Amniotic stem cell (primary cell): ENCODE results near the gene TUNAR.

ENCODE experiments used
- DNase-seq: peaks from one replicate; lab custom pipeline; 2025; lab: John Stamatoyannopoulos, UW

The TUNAR gene

DNA sequence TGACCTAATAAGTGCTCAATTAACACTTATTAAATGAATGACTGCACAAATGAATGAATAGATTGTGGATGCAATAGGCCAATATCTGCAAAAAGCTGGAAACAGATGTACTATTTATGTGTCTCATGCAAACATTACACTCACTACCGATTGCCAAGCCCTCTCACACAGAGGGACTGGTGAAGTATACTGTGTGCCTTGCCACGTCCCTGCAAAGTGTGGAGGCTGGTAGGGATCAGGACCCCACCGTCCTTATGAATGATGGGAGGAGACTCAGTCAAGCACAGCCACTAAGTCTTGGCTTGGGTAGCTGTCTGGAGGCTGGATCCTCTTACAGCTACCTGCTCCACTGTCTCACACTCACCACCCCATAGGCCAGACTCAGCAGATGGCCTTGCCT lies 3.9 kb upstream of the TUNAR start:
- no peak for DNase-seq

DNA sequence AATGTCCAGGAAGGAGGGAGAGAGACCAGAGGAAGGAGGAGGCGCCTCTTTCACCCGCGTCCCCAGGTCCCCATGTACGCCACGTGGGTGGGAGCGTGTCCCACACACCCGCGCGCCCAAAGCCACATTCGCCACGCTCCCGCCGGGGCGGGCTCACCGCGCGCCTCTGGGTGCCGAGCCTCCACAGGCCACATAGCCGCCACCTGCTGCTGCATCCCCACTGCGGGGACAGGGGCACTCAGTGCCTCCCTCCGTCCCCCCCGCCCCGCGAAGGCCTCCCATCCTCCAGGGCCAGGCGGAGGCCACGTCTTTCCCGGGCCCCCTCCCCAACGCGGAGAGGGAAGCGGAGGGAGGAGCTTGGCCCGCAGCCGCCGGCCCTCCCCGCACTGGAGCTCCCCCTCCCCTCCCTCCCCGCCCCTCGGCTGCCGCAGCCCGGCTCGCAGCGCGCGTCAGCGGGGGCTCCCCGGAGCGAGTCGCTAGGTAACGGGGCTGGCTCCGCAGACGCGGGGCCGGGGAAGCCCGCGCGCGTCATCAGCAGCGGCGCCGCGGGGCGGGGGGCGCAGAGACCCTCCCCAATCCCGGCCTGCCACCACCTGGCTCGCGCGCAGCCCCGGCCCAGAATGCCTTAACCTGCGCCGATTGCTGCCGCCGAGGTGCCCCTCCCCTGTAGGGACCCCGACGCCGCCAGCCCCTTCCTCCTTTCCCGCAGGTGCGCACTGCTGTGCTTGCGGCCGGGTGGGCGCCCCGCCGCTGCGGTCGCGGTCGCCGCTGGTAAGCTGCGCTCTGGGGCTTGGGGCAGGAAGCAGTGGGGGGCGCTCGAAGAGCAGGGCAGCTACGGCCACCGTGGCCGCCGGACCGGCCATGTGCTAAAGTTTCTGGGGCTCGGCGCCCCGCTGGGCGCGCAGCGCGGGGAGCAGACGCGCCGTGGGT lies 536 bp upstream of the TUNAR start:
- DNase-seq = no peak

DNA sequence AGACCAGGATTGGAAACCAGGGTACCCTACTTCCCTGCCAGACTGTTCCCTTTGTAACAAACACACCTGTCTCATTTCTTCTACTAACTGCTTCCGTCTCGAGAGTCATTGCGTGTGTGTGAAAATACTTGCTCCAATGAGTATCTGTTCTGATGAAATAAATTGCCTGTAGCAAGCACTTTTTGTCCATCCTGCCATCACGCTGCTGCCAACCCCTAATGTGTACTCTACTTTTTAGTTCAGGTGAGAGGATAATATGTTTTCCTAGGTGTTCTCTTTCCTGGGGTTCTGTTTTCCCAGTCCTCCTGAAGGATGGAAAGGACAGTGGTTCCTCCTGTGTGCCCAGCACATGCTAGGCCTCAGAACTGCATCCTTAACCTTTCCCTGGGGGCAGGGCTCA lies 1.0 kb downstream of the TUNAR start:
- DNase-seq = no peak

DNA sequence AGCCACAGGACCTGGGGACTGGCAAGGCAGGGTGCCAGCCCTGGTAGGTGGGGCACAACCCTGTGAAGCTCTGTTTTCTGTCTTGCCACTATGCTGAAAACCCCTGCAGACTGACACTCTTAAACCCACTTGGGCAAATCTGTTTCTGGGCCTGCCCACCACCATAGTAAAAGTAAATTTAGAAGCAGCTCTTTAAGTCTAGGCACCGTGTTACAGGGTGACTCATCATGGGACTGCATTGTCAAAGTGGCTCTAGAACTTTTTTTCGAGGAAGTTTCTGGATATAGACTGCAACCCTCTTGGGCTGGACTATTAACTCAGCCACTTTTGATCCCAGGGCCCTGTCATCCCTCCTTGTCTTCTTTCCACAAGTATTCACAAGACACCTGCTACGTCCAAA lies 7.7 kb downstream of the TUNAR start:
- DNase-seq = no peak

DNA sequence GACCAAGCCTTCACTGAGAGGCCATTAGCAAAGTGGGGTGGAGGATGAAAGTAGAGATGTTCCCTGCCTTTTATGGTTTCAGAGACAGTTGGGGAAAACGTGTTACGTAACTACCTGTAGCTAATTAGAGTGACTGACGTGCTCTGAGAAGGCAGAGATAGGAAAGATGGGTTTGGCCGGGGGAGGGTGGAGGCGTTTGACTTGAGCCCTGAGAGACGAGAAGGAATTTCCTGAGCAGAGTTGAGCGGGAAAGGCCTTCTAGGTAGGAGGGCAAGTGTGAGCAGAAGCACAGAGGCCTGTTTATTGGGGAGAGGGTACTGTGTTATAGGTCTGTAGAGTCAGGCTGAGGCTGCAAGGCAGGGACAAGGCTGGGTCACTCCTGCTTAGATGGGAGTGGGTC lies 8.6 kb downstream of the TUNAR start:
- DNase-seq = no peak

DNA sequence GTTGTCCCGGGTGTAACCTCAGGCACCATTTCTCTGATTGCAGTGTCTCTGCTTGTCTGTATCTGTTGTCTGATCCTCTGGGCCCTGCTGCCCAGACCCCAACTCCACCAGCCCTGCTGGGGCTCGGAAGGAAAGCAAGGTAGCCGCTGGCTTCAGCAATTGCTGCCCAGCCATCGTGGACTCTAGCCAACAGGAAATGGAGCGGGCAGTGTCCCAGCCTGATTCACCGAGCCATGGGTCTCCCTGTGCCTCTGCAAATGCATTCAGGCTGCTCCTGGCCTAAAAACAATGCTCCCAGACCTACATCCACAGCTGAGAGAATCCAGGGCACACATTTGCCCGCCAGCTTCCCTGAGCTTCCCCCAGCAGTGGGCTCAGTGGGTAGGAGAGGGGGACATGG lies 9.2 kb downstream of the TUNAR start:
- DNase-seq = no peak

DNA sequence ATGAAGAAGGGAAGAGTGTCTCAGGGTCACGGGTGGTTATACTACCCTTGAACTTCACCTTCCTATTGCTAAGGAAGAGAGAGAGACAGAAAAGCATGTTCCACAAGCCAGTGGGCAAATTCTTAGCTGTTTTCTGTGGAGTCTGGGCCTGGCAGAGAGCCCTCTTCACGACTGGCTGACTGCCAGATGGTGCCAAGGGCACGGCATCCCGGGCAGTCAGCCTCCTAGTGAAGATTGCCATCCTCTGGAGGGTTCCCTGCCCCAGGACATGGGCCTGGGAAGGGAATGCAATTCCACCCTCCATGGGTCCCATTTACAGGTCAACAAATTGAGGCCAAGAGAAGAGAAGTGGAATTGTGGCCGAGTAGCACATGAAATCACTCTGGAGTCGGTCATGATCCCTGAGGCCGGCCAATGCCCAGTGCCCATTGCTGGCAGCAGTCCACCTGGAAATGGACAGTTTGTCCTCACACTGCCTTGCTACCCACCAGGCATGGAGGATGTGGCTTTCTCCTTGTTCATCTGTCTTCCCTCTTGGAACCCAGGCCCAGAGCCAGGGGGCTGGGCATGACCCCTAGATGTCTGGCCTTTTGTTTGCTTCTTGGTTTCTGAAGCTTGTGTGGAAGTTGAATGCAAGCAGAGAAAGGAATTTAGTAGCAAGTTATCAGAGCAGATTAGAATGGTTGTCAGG lies 9.9 kb downstream of the TUNAR start:
- DNase-seq = no peak

DNA sequence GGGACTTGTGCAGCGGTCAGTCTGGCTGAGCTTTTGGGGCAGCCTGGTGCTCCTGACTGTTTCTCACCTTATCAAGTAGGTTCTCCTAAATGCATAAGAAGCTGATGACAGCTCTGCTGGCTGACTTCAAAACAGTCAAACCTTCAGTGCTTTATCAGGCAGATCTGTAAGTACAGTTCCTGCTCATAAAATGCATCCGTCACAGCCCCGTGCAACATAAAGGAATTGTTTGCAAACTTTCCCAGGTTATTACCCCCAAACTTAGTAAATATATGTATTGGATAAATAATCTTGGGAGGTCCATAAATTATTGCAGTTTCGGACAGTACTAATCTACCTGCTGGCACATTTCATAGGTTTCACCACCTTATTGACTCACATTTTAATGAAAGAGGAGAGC lies 10.7 kb downstream of the TUNAR start:
- DNase-seq = no peak

DNA sequence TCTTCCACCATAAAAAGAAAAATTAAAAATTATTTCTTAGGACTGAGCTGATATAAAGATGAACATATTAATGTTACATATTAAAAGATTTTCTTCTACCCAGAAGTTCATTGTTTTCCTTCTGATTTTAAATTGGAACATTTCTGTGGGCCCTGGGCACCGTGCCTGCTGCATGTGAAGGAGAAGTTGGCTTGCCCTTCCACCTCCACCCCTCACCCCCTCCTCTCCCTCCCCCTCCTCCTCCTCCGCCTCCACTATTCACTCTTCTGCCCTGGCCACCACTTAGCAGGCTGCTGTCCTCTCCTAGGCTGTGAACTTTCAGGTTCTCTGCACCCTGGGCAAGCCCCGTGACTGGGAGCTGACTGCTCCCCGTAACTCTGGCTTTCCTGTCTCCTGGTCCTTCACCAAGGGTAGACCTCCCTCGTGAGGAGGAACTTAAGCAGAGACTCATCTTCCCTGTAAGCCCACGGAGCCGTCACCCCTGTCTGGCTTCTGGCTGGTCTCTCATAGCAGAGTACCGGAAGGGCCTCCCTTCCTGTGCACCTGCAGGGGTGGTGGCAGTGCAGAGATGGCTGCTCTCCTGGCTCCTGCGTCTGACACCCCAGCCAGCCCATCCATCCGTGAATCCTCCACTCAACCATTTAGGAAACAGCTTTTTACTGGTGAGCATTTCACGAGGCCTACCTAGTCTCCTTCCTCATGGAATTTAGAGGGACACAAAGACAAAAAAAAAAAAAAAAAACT lies 12.8 kb downstream of the TUNAR start:
- no peak for DNase-seq

DNA sequence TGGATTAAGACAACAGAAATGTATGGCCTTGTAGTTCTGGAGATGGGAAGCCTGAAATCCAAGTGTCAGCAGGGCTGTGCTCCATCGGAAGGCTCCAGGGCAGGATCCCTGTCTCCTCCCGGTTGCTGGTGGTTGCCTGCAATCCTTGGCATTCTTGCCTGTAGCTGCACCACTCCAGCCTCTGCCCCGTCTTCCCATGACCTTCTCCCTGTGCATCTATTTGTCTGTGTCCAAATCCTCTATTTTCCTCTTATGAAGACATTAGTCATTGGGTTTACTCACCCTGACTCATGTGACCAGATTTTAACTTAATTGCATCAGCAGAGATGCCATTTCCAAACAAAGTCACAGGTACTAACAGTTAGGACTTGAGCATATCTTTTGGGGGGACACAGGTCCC lies 15.1 kb downstream of the TUNAR start:
- DNase-seq = peak; percentile 32

DNA sequence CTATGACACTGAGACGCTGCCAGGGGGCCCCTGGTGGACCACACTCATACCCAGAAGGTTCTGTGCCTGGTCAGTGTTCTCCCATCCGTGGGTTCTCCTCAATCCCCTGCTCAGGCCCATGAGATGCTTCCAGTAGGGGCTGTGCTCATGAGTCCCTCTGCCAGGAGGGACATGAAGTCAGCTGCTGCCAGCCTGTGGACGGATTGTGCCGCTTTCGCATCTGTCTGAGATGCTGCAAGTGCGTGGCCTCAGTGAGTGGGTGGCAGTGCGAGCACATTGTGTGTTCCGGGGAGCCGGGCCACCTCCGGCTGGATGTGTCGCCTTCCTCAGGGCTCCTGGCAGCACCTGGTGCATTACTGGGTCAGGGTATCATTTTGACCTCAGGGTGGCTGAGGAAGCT lies 15.5 kb downstream of the TUNAR start:
- DNase-seq = no peak

DNA sequence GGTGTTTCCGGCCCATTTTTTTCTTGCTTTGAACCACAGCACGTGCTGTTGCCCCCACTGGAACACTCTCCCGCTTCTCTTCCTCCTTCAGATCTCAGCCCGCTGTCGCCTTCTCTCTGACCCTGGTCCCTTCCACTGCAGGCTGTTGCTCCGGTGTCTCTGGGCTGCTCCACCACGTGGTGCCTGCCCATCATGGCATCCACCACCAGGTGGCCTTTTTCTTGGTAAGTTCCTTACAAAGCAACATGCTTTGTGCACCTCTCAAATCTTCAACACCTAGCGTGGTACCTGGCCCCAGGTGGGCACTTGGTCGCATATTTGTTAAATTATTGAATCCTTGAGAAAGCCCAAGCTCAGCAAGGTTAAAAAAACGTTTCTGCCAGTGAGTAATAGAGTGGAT lies 19.1 kb downstream of the TUNAR start:
- no peak for DNase-seq

DNA sequence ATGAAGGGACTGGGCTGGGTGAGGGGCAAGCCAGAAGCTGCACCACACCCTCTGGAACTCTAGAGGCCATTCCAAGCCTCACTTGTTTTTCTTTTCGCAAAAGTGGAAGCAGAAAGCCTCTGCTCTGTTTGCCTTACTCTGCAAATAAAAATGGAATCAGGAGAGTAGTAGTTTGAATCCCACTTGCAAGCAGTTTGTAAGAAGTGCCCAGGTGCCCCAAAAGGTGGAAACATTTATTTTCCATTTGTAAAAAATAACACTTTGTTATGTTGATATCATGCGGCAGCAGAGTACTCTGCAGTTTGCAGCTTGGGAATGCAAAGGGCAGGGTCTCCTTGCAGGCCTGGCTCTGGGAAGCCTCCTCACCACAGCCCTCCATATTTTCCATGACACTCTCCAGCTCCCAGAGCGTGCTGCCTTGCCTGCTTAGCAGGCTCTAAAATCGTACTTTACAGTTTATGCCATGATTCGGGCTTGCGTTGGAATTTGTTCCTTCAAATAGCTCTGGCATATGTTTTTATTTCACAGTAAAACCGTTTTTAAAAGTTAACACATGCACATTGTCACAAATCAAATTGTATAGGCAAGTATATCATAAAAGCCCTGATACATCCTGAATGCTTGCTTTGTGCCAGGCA lies 20.0 kb downstream of the TUNAR start:
- no peak for DNase-seq

DNA sequence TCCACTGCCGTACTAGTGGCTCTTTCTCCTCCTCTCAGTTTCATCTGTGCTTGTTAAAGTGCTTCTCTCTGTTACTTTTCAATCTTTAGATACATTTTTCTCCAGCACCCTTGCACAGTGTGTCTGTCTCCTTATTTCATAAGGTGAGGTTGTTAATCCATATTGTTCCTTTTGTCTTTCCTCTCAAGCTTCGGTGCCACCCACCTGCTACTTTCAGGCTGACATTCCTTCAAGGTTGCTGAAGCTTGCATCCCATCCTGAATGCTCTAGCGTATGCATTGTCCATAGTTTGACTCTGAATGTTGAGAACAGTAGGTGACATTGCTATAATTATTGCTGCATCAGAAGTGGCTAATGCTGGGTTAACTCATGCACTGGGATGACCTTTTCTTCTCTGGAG lies 20.6 kb downstream of the TUNAR start:
- no peak for DNase-seq

DNA sequence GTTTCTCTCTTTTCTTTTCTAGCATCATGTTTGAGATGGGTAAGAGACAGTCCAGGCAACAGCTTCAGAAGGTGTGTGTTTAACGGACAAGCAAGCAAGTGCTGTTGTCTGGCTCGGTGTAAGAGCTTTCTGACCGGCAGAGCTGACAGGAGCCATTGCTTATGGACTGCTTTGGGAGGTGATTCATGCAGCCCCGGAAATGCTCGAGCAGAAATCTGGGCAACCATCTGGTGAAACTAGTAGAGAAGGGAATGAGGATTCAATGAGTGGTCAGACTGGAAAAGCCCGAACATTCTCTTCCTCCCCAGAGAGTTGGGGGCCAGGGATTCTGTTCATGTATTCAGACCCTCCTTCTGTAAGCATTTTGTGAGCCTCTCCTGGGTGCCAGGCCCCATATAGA lies 24.4 kb downstream of the TUNAR start:
- DNase-seq = no peak

DNA sequence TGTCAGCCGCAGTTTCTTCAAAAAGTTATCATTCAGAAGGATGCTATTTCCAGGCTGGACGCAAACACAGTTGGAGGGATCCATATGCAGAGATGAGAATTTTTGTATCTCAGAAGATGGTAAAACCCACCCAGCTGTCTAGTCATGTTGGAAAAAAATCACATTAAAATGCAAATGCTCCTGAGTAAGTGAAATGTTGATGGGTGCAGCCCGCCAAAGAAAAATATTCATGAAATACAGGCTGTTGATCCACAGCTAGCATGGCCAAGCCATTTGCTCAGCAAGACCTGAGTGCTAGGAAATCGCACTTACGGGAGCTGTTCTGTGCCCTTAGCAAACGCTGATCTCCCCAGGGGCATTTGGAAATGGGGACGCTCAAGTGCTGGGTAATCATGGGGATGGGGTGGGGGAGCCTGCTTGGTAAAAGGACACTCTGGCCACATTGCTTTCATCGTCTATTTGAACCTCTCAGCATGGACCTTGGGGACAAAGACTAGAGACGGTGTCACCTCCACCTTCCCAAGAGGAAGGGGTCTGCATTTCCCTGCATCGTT lies 25.7 kb downstream of the TUNAR start:
- DNase-seq = no peak

DNA sequence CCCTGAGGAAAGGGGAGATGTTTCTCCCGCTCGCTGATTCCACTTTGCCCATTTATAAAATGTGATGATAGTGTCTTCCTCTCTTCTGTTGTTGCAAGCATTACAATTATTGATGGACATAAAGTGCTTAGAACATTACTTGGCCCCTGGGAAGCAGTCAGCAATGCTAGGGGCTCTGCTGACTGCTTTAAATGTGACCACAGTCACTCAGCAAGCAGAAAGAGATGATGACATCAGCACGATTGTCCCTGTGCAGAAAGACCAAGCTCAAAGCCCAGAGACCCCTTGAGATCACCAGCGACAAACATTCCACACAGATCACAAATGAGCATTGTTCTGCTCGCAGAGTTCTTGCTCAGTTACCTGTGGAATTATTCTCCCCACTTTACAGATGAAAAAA lies 26.5 kb downstream of the TUNAR start:
- no peak for DNase-seq

DNA sequence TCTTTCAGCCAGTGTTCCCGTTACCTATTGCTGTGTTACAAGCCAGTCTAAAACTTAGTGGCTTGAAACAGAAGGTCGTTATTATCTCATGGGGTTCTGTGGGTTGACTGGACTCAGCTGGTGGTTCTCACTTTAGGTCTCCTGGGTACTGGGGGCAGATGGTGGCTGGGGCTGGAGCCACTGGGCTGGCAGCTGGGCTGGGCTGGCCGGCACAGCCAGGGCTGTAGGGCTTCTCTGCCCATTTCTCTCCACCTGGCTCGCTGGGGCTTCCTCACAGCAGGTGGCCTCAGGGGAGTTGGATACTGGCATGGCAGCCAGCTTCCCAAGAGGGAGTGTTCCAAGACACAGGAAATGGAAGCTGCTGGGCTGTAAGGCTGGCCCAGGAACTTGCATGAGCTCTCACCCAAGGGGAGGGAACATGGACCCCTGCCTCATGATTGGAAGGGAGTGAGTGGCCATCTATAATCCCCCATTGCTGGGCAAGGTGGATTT lies 27.0 kb downstream of the TUNAR start:
- no peak for DNase-seq

DNA sequence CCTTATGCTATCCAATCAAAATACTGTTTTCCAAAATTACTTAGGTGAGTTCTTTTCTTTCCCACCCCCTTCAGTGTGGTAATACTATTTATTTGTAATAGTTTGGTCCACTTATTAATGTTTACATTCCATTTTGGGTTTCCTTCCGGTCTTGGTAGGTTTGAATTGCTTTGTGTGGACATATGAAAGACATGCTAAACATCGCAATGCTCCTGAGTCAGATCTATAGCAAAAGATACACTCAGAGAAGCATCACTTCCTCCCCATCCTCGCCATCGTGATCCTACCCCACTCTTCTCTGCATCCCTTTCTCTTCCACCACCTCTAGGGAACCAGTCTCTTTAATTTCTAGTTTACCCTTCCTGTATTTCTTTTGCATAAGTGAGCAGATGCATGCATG lies 30.0 kb downstream of the TUNAR start:
- DNase-seq = no peak

DNA sequence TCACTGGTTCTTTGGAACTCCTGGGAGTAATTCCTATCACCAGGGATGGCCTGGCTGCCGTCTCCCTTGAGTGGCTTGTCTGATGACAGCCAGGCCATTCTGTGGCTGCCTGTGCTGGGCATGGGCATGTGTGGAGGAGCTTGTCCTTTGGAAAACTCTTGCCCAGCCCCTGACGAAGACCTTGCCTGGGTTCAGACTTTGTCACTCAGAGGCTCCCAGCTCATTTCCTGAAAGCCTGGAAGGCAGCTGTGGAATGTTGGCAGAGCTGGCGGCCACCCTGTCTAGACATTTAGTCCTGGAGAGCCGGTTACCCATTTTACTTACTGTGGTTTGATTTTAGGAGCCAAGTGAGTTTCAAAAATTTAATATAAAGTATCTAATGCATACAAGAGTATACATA lies 34.0 kb downstream of the TUNAR start:
- DNase-seq = no peak

DNA sequence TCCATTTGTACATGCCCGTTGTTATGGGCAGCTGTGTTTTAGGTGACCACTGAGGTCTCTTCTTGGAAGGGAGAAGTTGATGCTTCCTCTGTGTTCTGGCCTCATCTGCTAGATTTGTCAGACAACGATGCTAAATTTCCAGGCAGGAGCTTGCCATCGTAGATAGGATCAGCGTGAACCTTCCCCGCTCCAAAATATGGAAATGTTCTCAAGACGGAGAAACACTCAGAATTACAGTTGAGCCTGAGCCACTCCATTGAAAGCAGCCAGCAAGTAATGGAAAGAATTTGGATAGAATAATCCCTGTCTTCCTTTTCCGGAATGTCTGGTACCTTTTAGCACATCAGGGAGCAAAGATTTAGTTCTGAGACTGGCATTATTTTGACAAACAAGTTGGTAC lies 34.8 kb downstream of the TUNAR start:
- no peak for DNase-seq

DNA sequence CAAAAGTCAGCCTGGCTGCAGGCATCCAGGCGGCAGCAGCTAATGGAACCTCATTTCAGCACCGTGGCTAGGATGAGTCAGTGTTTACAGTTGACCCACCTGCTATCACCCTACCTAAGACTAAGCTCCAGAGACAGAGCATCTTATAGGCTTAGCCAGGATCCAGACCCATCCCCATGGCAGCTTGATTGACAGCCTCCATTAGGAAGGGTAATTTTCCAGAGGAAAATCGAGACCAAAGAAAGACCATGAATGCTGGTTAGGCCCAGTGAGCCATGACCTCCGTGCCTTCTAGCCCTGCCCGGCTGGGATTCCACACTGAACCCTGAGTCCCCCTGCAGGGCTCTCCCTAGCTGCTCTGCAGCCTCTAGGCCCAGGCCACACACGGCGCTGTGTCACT lies 38.7 kb downstream of the TUNAR start:
- no peak for DNase-seq
